GM15510 (cell line): ENCODE results near the gene ERC2.

Experiments used
- POLR2A ChIP-seq: IDR thresholded peaks from 3 replicates; pipeline ENCODE4 v1.6.1; 2011; ENCODE audit warnings: borderline replicate concordance; ENCODE audit not compliant: insufficient read length; ENCODE audit errors: extremely low read depth

ERC2 gene

DNA sequence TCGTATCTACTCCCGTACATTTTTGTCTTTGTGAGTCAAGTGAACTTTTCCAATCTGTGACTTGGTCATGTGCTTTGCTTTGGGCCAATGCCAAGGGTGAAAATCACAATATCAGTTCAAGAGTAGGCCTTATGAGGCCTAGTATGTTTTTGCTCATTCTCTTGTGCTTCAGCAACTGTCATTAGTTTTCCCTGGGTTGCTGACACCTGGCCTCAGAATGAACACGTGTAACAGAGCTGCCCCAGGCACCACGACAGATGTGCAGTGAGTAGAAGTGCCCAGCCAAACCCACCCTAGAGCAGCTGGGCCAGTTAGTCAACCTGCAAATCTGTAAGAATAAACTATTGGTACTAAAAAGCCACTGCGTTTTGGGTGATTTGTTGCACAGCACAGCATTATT is 520.9 kb downstream of the ERC2 start:
- no peak for TF ChIP-seq POLR2A

DNA sequence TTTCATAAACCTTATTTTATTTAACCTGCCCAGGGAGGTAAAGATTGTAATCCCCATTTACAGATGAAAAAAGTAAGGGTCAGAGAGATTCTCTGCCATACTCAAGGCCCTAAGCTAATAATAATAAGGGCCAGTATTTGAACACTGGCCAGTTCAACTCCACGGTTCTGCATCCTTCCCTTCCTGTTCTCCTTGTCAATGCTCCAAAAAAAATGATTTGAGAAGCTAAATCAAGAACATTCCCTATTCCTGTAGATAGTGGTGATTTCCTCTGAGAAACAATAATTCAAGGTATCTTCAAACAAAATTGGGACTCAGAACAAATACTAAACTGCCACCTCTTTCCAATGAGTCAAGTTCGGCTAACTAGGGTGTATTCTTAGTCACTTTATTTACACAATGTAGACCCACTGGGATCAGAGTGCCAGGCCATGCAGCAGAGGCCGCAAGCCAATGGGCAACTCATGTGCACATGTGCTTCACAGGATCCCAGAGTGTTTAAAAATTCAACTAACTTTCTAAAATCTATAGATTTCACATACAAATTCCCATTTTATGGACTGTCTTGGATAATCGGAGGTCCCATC is 521.6 kb downstream of the ERC2 start:
- TF ChIP-seq POLR2A: no peak

DNA sequence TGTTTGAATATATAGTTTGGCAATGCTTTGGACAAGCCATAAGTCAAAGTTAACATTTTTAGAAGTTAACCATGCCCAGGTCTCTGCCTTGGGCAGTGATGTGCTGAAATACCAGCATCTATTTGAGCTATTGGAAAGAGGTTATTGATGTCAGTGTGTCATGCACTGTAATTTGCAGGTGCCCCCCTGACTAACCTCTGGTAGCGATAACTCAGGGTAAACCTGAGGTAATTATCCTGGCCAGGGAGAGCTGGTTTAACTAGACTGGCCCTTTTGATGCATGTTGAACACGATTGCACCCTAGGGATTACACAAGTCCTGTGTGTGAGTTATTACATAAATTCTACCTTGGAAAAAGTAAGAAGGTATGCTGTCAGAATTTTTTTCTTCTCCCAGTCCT is 525.4 kb downstream of the ERC2 start:
- no peak for TF ChIP-seq POLR2A

DNA sequence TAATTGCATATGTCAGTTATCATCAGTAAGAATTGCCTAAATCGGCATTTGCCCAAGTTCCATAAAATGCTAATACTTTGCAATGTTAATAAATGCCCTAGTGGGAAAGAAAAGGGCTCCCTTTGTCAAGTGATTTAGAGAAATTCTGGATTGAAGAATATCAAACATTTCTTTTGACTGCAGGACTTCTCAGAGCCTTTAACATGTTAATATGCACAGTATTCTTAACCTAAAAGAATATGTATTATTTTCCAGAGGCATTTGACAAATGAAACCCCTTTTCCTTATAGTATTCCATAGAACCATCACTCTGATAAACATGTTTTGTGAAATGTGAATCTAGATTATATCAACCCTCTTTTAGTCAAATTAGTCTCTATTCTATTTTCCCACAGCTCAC is 529.0 kb downstream of the ERC2 start:
- no peak for TF ChIP-seq POLR2A

DNA sequence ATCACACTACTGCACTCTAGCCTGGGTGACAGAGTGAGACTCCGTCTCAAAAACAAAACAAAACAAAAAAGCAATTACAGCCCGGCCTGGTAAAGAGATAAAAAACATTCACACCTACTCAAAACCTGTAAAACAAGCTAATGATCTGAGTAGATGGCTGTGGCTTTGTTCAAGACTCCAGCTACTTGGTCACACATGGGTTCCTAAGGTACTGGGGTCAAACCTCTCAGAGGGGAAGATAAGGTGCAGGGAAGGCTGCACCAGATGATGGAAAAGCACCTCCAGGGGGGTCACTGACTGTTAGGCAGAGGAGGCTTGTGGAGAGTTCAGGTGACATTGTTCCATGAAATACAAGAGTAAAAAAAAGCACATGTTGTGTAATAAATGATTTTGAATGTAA is 531.0 kb downstream of the ERC2 start:
- TF ChIP-seq POLR2A: no peak

DNA sequence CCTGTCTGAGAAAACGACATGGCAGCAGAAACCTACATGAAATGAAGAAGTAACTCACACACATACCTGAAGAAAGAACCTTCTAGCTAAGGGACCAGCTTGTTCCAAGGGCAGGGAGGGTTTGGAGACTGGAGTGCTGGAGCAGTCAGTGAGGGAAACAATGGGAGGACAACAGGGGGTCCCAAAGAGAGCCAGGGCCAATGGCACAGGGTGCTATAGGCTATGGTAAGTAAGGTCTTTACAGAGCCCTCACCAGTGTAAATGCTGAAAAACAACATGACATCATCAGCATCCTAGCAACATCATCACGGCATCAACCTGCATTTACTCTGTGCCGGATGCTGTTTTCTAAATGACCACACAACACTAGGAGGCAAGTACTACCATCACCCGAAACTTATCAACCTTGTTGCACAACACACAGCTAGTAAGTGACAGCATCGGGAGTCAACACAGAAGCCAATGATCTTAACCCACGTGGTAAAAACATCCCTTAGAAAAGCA is 531.7 kb downstream of the ERC2 start:
- no peak for TF ChIP-seq POLR2A

DNA sequence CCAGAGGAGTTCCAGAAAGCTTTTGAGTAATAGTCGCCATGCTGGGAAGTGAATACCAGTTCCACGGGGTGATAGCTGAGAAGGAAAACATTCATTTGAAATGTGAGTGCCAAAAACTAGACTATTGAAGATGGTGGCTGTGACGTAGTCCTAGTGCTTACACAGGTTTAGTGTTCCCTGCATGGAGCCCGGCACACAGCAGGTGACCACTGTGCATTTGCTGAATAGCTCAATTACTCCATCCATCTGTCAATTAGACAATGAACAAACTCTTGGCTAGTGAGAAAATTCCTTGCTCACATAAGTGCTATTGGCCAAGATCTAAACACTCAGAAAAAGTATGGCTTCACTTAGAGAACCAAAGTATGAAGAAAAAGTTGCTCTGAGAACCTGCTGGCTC is 533.0 kb downstream of the ERC2 start:
- TF ChIP-seq POLR2A: no peak

DNA sequence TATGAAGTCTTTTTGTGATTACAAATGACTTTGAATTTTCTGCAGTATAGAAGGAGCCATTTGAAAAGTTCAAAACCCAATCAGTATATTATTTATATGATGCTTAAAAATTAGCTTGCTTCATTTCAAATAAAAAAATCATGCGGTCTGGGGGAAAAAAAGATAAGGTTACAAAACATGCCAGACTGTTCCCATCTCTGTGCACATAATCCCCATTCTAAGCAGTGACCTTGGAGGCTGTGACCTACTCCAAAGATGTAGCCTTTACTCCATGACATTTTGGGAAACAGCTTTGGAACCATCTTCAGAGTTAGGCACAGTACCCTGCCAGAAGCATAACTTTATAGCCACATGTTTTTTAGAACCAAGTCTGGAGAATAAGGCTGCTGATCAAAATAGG is 533.5 kb downstream of the ERC2 start:
- no peak for TF ChIP-seq POLR2A

DNA sequence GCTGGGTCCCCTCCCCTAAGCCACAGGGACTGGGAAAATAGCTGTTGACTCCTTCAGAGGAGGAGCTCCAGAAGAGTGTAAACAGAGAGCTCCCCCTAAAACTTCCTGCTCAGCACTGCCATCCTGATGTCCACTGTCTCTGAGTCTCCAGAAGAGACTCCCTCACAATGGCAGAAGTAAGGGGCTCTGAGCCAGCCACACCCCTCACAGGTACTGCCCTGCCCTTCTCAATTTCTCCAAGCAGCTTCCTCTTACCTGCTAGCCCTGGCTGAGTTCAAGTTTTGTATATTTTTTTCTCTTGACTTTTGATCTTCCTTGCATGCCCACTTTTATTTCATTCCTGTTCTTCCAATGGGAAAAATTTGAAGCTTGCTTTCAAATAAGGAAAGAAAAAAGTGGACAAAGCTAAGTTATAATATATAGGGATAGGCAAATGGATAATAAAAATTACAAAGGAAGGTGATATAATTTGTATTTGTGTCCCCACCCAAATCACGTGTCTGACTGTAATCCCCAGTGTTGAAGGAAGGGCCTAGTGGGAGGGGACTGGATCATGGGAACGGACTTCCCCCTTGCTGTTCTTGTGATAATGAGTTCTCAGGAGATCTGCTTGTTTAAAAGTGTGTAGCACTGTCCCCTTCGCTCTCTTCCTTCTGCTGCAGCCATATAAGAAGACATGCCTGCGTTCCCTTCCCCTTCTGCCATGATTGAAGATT is 539.0 kb downstream of the ERC2 start:
- no peak for TF ChIP-seq POLR2A

DNA sequence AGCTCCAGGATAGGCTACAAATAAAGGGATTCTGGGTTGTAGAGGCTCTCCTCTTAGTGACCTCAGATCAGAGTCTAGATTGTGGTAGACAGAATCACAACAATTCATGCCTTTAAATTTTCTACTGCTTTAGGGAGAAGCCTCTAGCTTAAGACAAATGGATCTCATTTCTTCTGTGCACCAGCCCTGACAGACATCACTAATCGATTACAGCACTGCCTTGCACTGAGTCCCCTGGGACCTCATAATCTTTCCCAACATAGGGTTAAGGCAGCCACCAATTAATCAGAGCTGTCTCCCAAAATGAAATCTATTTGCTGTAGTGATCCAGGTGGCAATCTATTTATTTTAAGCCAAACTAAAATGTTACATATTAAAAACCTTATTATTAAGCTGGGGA is 544.6 kb downstream of the ERC2 start:
- TF ChIP-seq POLR2A: no peak

DNA sequence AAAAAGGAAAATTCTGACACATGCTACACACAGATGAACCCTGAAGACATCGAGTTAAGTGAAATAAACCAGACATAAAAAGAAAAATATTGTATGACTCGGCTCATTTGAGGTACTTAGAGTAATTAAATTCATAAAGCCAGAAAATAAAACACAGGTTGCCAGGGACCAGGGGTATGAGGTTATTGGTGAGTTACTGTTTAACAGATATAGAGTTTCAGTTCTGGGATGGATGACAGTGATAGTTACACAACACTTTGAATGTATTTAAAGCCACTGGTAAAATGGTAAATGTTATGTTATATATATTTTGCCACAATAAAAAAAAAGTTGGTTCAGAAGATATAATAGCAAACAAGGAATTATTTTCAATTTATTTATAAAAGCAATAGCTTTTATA is 545.1 kb downstream of the ERC2 start:
- no peak for TF ChIP-seq POLR2A

DNA sequence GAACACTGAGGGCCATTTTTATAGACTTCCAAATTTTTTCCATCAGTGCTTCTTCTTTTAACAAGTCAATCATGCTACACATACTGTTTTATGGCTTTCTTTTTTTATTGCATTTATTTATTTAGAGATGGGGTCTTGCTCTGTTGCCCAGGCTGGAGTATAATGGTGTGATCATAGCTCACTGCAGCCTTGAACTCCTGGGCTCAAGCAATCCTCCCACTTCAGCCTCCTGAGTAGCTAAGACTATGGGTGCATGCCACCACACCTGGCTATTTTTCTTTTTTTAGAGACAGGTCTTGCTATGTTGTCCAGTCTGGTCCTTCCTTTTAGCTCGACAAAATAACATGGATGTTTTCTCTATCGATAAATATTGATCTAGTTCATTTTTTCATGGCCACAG is 555.4 kb downstream of the ERC2 start:
- no peak for TF ChIP-seq POLR2A

DNA sequence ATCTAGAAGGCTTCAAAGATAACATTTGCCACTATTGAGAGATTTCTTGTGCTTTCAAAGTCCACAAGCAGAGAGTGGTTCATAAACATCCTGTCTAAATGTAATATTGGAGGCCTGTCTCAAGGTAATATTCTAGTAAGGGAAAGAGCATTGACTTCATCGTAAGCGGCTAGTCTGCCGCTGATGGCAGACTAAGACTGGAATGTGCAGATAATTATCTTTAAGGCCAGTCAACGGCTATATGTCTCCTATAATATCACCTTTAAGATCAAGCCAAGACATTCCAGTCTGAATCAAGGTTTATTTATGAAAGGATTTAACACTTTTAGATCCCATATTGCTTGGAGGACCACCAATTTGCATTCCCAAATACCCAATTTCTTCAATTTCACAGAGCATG is 557.0 kb downstream of the ERC2 start:
- TF ChIP-seq POLR2A: no peak

DNA sequence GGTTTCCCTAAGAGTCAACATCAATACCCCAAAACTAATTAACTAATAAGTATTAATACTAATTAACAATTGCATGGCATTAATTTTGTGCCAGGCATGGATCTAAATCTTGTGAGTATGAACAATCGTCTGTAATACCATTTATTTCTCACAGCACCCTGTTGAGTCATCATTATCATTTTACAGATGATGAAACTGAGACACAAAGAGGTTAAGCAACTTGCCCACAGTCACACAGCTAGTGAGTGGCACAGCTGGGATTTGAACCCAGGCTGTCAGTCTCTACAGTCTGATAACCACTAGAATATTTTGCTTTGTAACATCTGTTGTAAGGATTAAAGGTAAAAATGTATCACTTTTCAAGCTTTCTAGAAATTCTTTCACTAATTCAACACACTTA is 557.7 kb downstream of the ERC2 start:
- no peak for TF ChIP-seq POLR2A

DNA sequence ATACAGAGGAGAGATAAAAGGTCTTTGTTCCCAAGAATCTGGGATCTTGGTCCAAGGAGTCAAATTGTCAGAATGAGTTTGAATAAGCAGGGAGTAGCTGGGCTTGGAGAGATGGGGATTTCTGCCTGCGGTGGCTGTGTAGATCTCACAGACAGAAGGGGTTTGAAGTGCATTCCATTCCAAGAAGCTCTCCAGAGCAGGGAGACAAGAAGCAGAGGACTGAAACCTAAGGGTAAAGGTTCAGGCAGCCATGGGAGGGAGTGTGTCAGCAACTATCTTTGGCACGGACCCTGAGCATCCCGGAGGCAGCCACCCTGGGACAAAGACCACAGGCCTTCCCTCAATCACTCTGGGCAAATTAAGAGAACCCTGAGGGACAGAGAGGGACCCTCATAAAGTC is 558.9 kb downstream of the ERC2 start:
- TF ChIP-seq POLR2A: no peak

DNA sequence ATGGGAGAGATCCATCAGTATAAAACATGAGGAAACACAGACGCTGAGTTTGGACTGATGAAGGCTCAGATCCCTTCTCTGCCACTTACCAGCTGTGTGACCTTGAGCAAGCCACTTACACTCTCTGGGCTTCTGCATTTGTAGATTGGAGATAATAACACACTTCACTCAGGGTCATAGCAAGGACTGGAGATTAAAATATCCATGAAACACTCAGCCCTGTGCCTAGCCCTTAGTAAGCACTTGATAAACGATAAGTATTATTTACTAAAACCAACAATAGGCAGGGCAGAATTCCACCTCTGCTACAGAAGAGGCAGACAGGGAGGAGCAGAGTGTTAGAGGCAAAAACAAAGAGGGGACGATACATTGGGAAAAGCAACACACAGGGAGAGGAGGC is 560.7 kb downstream of the ERC2 start:
- no peak for TF ChIP-seq POLR2A
